AG04450 (cell line): ENCODE results near the gene CEMIP2. TPM values are rescaled to one million over a fixed set of nuclear protein-coding genes. Genes with fewer than 3 reads are reported as not detected.

Experiments
- CTCF ChIA-PET: fragments of 300-600, 350-600 bp; formaldehyde crosslinking; extraction: SDS; loops from one replicate; lab custom pipeline; 2022; ENCODE audit warnings: antibody characterized with exemption, inconsistent platforms; lab: Charles Lee
- POLR2A ChIA-PET: fragments of 350-600 bp; formaldehyde crosslinking; extraction: SDS; loops from one replicate; lab custom pipeline; 2021; ENCODE audit warnings: antibody characterized with exemption, inconsistent platforms; lab: Yijun Ruan, JAX
- DNase-seq: peaks from one replicate; pipeline ENCODE4 v3.0.0-alpha.2; 2011; ENCODE audit warnings: low read depth, low spot score
- H3K27ac ChIP-seq: one replicate; pipeline ENCODE4 v1.5.1; 2012; ENCODE audit warnings: low read depth, low read length, control low read depth
- H3K27me3 ChIP-seq: one replicate; pipeline ENCODE4 v1.6.0; 2012; ENCODE audit warnings: low read length; ENCODE audit not compliant: control insufficient read depth, insufficient read depth
- H3K4me3 ChIP-seq: 2 replicates; pipeline ENCODE4 v1.5.1; 2011; ENCODE audit warnings: mild to moderate bottlenecking, low read depth, low read length, control low read depth
- H3K9me3 ChIP-seq: 2 replicates; pipeline ENCODE4 v1.5.1; 2012; ENCODE audit warnings: low read length; ENCODE audit not compliant: control insufficient read depth, insufficient read depth
- CTCF ChIP-seq: IDR thresholded peaks from 2 replicates; pipeline ENCODE4 v1.5.1; 2011; ENCODE audit warnings: low read depth, low read length, control low read depth, inconsistent platforms
- polyA plus RNA-seq: library from polyadenylated mRNA; depleted of rRNA; stranded (reverse); fragments of >200 nt; gene quantifications from 2 replicates; pipeline ENCODE4 v1.2.3, GENCODE V29; 2011

CEMIP2 gene
- polyA plus RNA-seq, 1 experiment, result 54.4 TPM

- Histone ChIP-seq H3K27me3 (no peaks in the 10 kb centered on the region), H3K4me3 (no peak overlapping the region), H3K27ac (no peak overlapping the region), H3K9me3 (no peaks in the 10 kb centered on the region)
- ChIA-PET POLR2A (no interaction called here), CTCF (interaction anchor here (0.5 to 2.3 kb wide), 3 partner anchors 12 to 99 kb away, joined by 3 to 8 read pairs (median 3); no protein-coding TSS in a partner anchor)
- TF ChIP-seq CTCF, result no peak
- no peak for DNase-seq
Measured at GRCh38 chr9:71703172-71703872, 65.0 kb downstream of the CEMIP2 start.

- H3K9me3 ChIP-seq, result no peaks in the 10 kb centered on the region
- H3K4me3 ChIP-seq, result no peak overlapping the region
- no peak overlapping the region for H3K27ac ChIP-seq
- CTCF ChIA-PET, result no interaction called here
- POLR2A ChIA-PET, result no interaction called here
- H3K27me3 ChIP-seq, result no peaks in the 10 kb centered on the region
- no peak for DNase-seq
- no peak for TF ChIP-seq CTCF
Measured at GRCh38 chr9:71697882-71698281, 70.4 kb downstream of the CEMIP2 start.

GRCh38 chr9:71694332-71694731 lies 74.0 kb downstream of the CEMIP2 start:
- TF ChIP-seq CTCF, result no peak
- H3K4me3 ChIP-seq, result no peak overlapping the region
- H3K27ac ChIP-seq, result no peak overlapping the region
- ChIA-PET POLR2A (no interaction called here), CTCF (no interaction called here)
- H3K9me3 ChIP-seq, result no peaks in the 10 kb centered on the region
- DNase-seq, result no peak
- no peaks in the 10 kb centered on the region for H3K27me3 ChIP-seq

- CTCF ChIA-PET, result interaction anchor here (0.7 kb wide), 1 partner anchor 23 kb away, joined by 3 read pairs; no protein-coding TSS in a partner anchor
Measured at GRCh38 chr9:71693607-71694006, 74.7 kb downstream of the CEMIP2 start.

More at GRCh38 chr9:71693607-71694006, 74.7 kb downstream of the CEMIP2 start:
- no peak for DNase-seq
- POLR2A ChIA-PET, result no interaction called here
- Histone ChIP-seq H3K27ac (no peak overlapping the region), H3K4me3 (no peak overlapping the region), H3K9me3 (no peaks in the 10 kb centered on the region), H3K27me3 (no peaks in the 10 kb centered on the region)
- TF ChIP-seq CTCF, result no peak
